Subcutaneous abdominal adipose tissue (tissue), 5 donors: ENCODE results near the gene MAPK8IP3.

ENCODE experiments used
- H3K27ac ChIP-seq: one replicate; pipeline ENCODE4 v1.7.0; 2013; ENCODE audit warnings: low read depth, mild to moderate bottlenecking, inconsistent platforms, low read length, moderate library complexity
- H3K27me3 ChIP-seq, 5 donors: one replicate each; pipeline ENCODE4 v1.7.0; 2013; ENCODE audit warnings: low read length in 5 of 5, inconsistent platforms in 1 of 5; ENCODE audit not compliant: control insufficient read depth in 5 of 5, insufficient read depth in 4 of 5
- H3K36me3 ChIP-seq, 5 donors: one replicate each; pipeline ENCODE4 v1.7.0; 2013; ENCODE audit warnings: low read length in 5 of 5; ENCODE audit not compliant: control insufficient read depth in 5 of 5, insufficient read depth in 5 of 5
- H3K4me1 ChIP-seq, 5 donors: one replicate each; pipeline ENCODE4 v1.7.0; 2013; ENCODE audit warnings: low read length in 5 of 5, mild to moderate bottlenecking in 3 of 5, moderate library complexity in 1 of 5; ENCODE audit not compliant: control insufficient read depth in 5 of 5, insufficient read depth in 5 of 5
- H3K4me3 ChIP-seq, 5 donors: one replicate each; pipeline ENCODE4 v1.7.0; 2013; ENCODE audit warnings: low read length in 5 of 5, low read depth in 1 of 5
- H3K9ac ChIP-seq, 5 donors: one replicate each; pipeline ENCODE4 v1.7.0; 2013; ENCODE audit warnings: low read length in 5 of 5, mild to moderate bottlenecking in 4 of 5, moderate library complexity in 3 of 5
- H3K9me3 ChIP-seq, 5 donors: one replicate each; pipeline ENCODE4 v1.7.0; 2013; ENCODE audit warnings: low read length in 5 of 5; ENCODE audit not compliant: control insufficient read depth in 5 of 5
- donor health status: healthy.
- donor health status: healthy.
- donor health status: healthy.
- donor health status: healthy.
- donor health status: healthy.

MAPK8IP3 gene

GRCh38 chr16:1667271-1667670 is 38.7 kb upstream of the MAPK8IP3 start:
- Histone ChIP-seq H3K9ac (no peak overlapping the region), H3K36me3 (peaks cover 8 to 98% (median 97%) of the 10 kb centered on the region in 5 donors), H3K27me3 (no peaks in the 10 kb centered on the region), H3K4me3 (no peak overlapping the region), H3K4me1 (no peaks in the 10 kb centered on the region), H3K27ac (no peak overlapping the region), H3K9me3 (no peaks in the 10 kb centered on the region)

GRCh38 chr16:1667916-1668315 is 38.1 kb upstream of the MAPK8IP3 start:
- Histone ChIP-seq H3K9me3 (no peaks in the 10 kb centered on the region), H3K9ac (no peak overlapping the region), H3K36me3 (peaks cover 8 to 98% (median 97%) of the 10 kb centered on the region in 5 donors), H3K4me3 (no peak overlapping the region), H3K27me3 (peaks cover 0 to 2% (median 0%) of the 10 kb centered on the region in 5 donors), H3K27ac (no peak overlapping the region), H3K4me1 (peaks cover 0 to 2% (median 0%) of the 10 kb centered on the region in 5 donors)

GRCh38 chr16:1668612-1669319 is 37.2 kb upstream of the MAPK8IP3 start:
- peaks cover 0 to 6% (median 0%) of the 10 kb centered on the region in 5 donors for H3K4me1 ChIP-seq
- no peak overlapping the region for H3K27ac ChIP-seq
- H3K27me3 ChIP-seq: peaks cover 0 to 3% (median 0%) of the 10 kb centered on the region in 5 donors
- H3K9ac ChIP-seq: no peak overlapping the region
- no peaks in the 10 kb centered on the region for H3K9me3 ChIP-seq
- peaks cover 5 to 98% (median 97%) of the 10 kb centered on the region in 5 donors for H3K36me3 ChIP-seq
- no peak overlapping the region for H3K4me3 ChIP-seq

GRCh38 chr16:1669698-1670097 is 36.3 kb upstream of the MAPK8IP3 start:
- Histone ChIP-seq H3K9ac (no peak overlapping the region), H3K36me3 (peaks cover 3 to 99% (median 98%) of the 10 kb centered on the region in 5 donors), H3K4me3 (no peak overlapping the region), H3K27me3 (peaks cover 0 to 3% (median 0%) of the 10 kb centered on the region in 5 donors), H3K27ac (no peak overlapping the region), H3K4me1 (peaks cover 0 to 6% (median 0%) of the 10 kb centered on the region in 5 donors), H3K9me3 (no peaks in the 10 kb centered on the region)

GRCh38 chr16:1670371-1670770 is 35.6 kb upstream of the MAPK8IP3 start:
- Histone ChIP-seq H3K9ac (no peak overlapping the region), H3K4me1 (peaks cover 0 to 6% (median 0%) of the 10 kb centered on the region in 5 donors), H3K27me3 (peaks cover 0 to 3% (median 0%) of the 10 kb centered on the region in 5 donors), H3K36me3 (peaks cover 3 to 99% (median 98%) of the 10 kb centered on the region in 5 donors), H3K4me3 (no peak overlapping the region), H3K27ac (no peak overlapping the region), H3K9me3 (no peaks in the 10 kb centered on the region)

GRCh38 chr16:1670866-1671265 is 35.1 kb upstream of the MAPK8IP3 start:
- peaks cover 0 to 3% (median 0%) of the 10 kb centered on the region in 5 donors for H3K27me3 ChIP-seq
- peaks cover 3 to 99% (median 98%) of the 10 kb centered on the region in 5 donors for H3K36me3 ChIP-seq
- no peak overlapping the region for H3K4me3 ChIP-seq
- H3K27ac ChIP-seq: no peak overlapping the region
- H3K9me3 ChIP-seq: no peaks in the 10 kb centered on the region
- H3K4me1 ChIP-seq: peaks cover 0 to 6% (median 0%) of the 10 kb centered on the region in 5 donors
- H3K9ac ChIP-seq: no peak overlapping the region

- H3K4me3 ChIP-seq: no peak overlapping the region
- H3K27me3 ChIP-seq: peaks cover 0 to 3% (median 0%) of the 10 kb centered on the region in 5 donors
- peaks cover 1 to 6% (median 5%) of the 10 kb centered on the region in 5 donors for H3K4me1 ChIP-seq
- H3K9ac ChIP-seq: no peak overlapping the region
- H3K27ac ChIP-seq: no peak overlapping the region
- no peaks in the 10 kb centered on the region for H3K9me3 ChIP-seq
- H3K36me3 ChIP-seq: peaks cover 3 to 76% (median 72%) of the 10 kb centered on the region in 5 donors
These were observed 32.4 kb upstream of the MAPK8IP3 start for GRCh38 chr16:1673424-1674151.

GRCh38 chr16:1674306-1674705 is 31.7 kb upstream of the MAPK8IP3 start:
- H3K36me3 ChIP-seq: peaks cover 3 to 69% (median 65%) of the 10 kb centered on the region in 5 donors

GRCh38 chr16:1674751-1675664 is 31.0 kb upstream of the MAPK8IP3 start:
- H3K9ac ChIP-seq: no peak overlapping the region
- no peak overlapping the region for H3K27ac ChIP-seq
- peaks cover 0 to 3% (median 0%) of the 10 kb centered on the region in 5 donors for H3K27me3 ChIP-seq
- peaks cover 6 to 11% (median 10%) of the 10 kb centered on the region in 5 donors for H3K4me1 ChIP-seq
- no peaks in the 10 kb centered on the region for H3K9me3 ChIP-seq
- H3K36me3 ChIP-seq: peaks cover 3 to 62% (median 58%) of the 10 kb centered on the region in 5 donors
- H3K4me3 ChIP-seq: no peak overlapping the region

More at GRCh38 chr16:1674306-1674705, 31.7 kb upstream of the MAPK8IP3 start:
- no peak overlapping the region for H3K27ac ChIP-seq
- no peak overlapping the region for H3K9ac ChIP-seq
- H3K4me3 ChIP-seq: no peak overlapping the region
- peaks cover 0 to 3% (median 0%) of the 10 kb centered on the region in 5 donors for H3K27me3 ChIP-seq
- H3K4me1 ChIP-seq: peaks cover 6 to 11% (median 10%) of the 10 kb centered on the region in 5 donors
- no peaks in the 10 kb centered on the region for H3K9me3 ChIP-seq
